GM12892 (cell line): ENCODE data around the gene CPNE2.

Experiments
- POLR2A ChIP-seq: IDR thresholded peaks from 2 replicates; pipeline ENCODE4 v1.6.1; 2011; ENCODE audit warnings: low read depth, low read length, control low read depth
- POLR2AphosphoS5 ChIP-seq: IDR thresholded peaks from 2 replicates; pipeline ENCODE4 v1.6.1; 2011; ENCODE audit warnings: low read depth, low read length, control low read depth
- TAF1 ChIP-seq: IDR thresholded peaks from 2 replicates; pipeline ENCODE4 v1.6.1; 2011; ENCODE audit warnings: low read depth, mild to moderate bottlenecking, control low read depth, low read length, borderline replicate concordance

GRCh38 chr16:57112403-57113041, 20.1 kb downstream of the CPNE2 start:
- TF ChIP-seq POLR2A (no peak), POLR2AphosphoS5 (no peak), TAF1 (no peak)
